ENCODE measurements around the gene ZFPL1. TPM values are rescaled to one million over a fixed set of nuclear protein-coding genes. Genes with fewer than 3 reads are reported as not detected.
A peak's percentile ranks its signal among the peaks of the same experiment; 100 is the strongest.

The ZFPL1 gene
- total RNA-seq, 8 experiments from 2014 or later: 33.2 to 95.4 (median 41.7) TPM

DNA sequence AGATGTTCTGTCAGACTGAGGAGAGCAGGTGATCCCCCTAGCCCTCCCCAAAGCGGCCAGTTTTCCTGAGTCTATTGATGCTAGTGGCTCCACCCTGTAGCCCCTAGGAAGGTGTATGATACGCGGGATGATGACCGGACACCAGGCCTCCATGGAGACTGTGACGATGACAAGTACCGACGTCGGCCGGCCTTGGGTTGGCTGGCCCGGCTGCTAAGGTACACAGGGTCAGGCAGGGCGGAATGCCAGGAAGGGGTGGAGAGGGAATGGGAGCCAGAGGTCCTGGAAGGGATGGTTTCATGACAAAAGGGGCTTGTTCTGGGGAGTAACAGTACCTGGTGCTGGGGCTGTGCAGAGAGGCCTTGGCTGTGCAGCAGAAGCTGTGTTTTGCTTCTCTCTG is 3.2 kb downstream of the ZFPL1 start:
- in situ Hi-C loops (cut with MboI; ENCODE audit: low pct_unique_long_range_greater_than_20kb in 2 of 9, low sequenced_read_pairs in 9 of 9, unreplicated experiment in 9 of 9): no loop called here
- ATAC-seq (replicated peaks in 6 of 8): no peak
- WGBS, 10 experiments: 80 to 100% (median 93%) methylated on average over 1 to 3 of the region's 11 CpGs; no CpG with 5 or more reads in 7 of the 10 experiments
- Histone ChIP-seq H3K27ac (no peak overlapping the region), H3K4me1 (replicated peaks in 1 of 2) (peaks cover 8% of the 10 kb centered on the region in 2 donors), H3K4me3 (no peak overlapping the region)

DNA sequence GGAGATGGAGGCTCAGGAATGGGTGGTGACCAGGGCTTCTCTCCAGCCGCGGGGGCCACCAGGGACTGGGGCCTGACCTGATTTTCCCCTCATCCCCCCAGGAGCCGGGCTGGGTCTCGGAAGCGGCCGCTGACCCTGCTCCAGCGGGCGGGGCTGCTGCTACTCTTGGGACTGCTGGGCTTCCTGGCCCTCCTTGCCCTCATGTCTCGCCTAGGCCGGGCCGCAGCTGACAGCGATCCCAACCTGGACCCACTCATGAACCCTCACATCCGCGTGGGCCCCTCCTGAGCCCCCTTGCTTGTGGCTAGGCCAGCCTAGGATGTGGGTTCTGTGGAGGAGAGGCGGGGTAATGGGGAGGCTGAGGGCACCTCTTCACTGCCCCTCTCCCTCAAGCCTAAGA is 3.8 kb downstream of the ZFPL1 start:
- WGBS, 10 experiments: 73 to 100% (median 100%) methylated on average over 1 to 6 of the region's 15 CpGs; no CpG with 5 or more reads in 5 of the 10 experiments
- Histone ChIP-seq H3K27ac (no peak overlapping the region), H3K4me1 (replicated peaks in 1 of 2) (peaks cover 8% of the 10 kb centered on the region in 2 donors), H3K4me3 (no peak overlapping the region)
- no peak for ATAC-seq (replicated peaks in 6 of 8)
- in situ Hi-C loops (cut with MboI; ENCODE audit: low pct_unique_long_range_greater_than_20kb in 2 of 9, low sequenced_read_pairs in 9 of 9, unreplicated experiment in 9 of 9): no loop called here

DNA sequence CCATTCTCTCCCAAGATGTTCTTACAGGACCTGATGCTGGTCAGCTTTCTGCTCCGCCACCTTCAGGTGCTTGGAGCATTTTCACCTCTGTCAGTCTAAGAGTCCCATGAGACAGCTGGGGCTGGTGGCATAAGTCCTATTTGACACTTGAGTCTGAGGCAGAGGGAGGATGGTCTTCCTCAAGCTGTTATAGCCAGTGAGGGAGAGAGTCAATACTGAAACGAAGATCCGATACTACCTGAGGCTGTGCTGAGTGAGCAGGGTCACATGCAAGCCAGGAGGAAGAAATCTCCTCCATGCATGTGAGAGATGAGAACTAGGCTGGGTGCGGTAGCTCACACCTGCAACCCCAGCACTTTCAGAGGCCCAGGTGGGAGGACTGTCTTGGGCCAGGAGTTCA is 5.6 kb downstream of the ZFPL1 start:
- WGBS, 10 experiments: 50 to 100% (median 96%) methylated on average over 1 to 3 of the region's 4 CpGs; no CpG with 5 or more reads in 5 of the 10 experiments
- in situ Hi-C loops (cut with MboI; ENCODE audit: low pct_unique_long_range_greater_than_20kb in 2 of 9, low sequenced_read_pairs in 9 of 9, unreplicated experiment in 9 of 9): no loop called here
- Histone ChIP-seq H3K27ac (no peak overlapping the region), H3K4me1 (replicated peaks in 1 of 2) (peaks cover 8% of the 10 kb centered on the region in 2 donors), H3K4me3 (no peak overlapping the region)
- no peak for ATAC-seq (replicated peaks in 6 of 8)

- WGBS, 10 experiments: 78 to 100% (median 95%) methylated on average over 1 to 3 of the region's 4 CpGs; no CpG with 5 or more reads in 3 of the 10 experiments
- no peak overlapping the region for H3K4me3 ChIP-seq
- in situ Hi-C loops (cut with MboI; ENCODE audit: low pct_unique_long_range_greater_than_20kb in 2 of 9, low sequenced_read_pairs in 9 of 9, unreplicated experiment in 9 of 9): no loop called here
- H3K4me1 ChIP-seq (replicated peaks in 1 of 2): peaks cover 0 to under 1% of the 10 kb centered on the region in 2 donors
- no peak for ATAC-seq (replicated peaks in 6 of 8)
- H3K27ac ChIP-seq: no peak overlapping the region
These were observed 6.6 kb downstream of the ZFPL1 start for GRCh38 chr11:65090628-65091027.

- ATAC-seq (replicated peaks in 6 of 8): no peak
- H3K27ac ChIP-seq: peak overlapping the region in 1 of 2 donors; percentile 99
- H3K4me1 ChIP-seq (replicated peaks in 1 of 2): peaks cover 7 to 8% of the 10 kb centered on the region in 2 donors
- WGBS, 10 experiments: 77 to 100% (median 94%) methylated on average over 1 to 9 of the region's 22 CpGs; no CpG with 5 or more reads in 4 of the 10 experiments
- peak overlapping the region in 2 of 5 donors; percentile 90 to 99 for H3K4me3 ChIP-seq
- in situ Hi-C loops (cut with MboI; ENCODE audit: low pct_unique_long_range_greater_than_20kb in 2 of 9, low sequenced_read_pairs in 9 of 9, unreplicated experiment in 9 of 9): no loop called here
These were observed 11.4 kb downstream of the ZFPL1 start for GRCh38 chr11:65095427-65095826.

DNA sequence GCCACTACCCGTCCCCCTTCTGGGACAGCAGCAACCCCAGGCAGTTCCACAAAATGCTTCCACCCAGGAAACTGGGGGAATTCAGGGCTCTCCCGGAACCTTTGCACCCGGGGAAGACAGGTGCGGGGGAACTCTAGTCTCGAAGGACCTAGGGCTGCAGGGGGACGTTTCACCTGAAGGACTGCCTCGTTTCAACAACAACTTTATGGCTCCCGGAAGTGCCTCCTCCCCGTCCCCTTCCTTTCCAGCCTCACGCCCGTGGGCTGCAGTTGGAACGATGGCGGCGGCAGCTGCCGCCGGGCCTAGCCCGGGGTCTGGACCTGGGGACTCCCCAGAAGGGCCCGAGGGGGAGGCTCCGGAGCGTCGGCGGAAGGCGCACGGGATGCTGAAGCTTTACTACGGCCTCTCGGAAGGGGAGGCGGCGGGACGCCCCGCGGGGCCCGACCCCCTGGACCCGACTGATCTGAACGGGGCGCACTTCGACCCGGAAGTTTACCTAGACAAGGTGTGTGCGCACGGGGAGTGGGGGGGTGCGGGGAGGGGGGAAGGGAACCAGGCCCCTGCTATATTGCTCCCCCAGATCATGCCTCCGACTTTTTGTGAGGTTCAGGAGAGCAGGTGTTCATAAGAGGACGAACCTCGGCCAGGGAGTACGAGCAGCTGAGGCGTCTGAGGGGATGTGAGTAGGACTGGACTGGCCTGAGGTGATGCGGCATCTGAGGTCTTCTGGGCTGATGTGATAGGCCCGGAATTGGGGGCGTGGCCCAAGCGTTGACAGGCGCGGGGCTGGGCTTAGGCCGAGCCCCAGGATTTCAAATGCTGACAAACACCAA is 12.2 kb downstream of the ZFPL1 start, which contains the start of gene VPS51:
VPS51 (plus strand) TSS at position 241 of the 833 bp plus-strand sequence; CDS start at position 278, 37 bp downstream.
- Histone ChIP-seq H3K4me3 (peak within 1 kb of the TSS; percentile 79 to 99 (median 89)), H3K4me1 (replicated peaks in 1 of 2) (peaks cover 7 to 8% of the 10 kb centered on the region in 2 donors), H3K27ac (peak within 1 kb of the TSS; percentile 95 to 99)
- ATAC-seq (replicated peaks in 6 of 8): peak; percentile 94 to 97 (median 96)
- 0 to 33% (median 0%) methylated on average over 1 to 4 of the region's 52 CpGs; no CpG with 5 or more reads in 7 of the 10 experiments for WGBS, 10 experiments
- in situ Hi-C loops (cut with MboI; ENCODE audit: low pct_unique_long_range_greater_than_20kb in 2 of 9, low sequenced_read_pairs in 9 of 9, unreplicated experiment in 9 of 9): no loop called here

DNA sequence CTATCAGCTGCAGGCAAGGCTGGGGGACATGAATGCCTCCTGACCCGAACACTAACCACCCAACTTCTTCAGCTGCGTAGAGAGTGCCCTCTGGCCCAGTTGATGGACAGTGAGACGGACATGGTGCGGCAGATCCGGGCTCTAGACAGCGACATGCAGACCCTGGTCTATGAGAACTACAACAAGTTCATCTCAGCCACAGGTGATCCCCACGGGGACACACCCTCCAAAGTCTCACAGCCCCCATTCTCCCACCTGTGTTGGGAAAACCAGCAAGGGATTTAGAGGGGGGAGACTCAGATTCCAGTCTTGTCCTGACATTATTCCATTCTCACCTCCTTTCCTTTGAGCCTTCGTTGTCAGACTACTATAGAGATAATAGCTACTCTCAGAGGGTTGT is 12.9 kb downstream of the ZFPL1 start:
- peak overlapping the region; percentile 95 to 99 for H3K27ac ChIP-seq
- ATAC-seq (replicated peaks in 6 of 8): peak in 2 of 8 experiments; percentile 3 to 9
- WGBS, 10 experiments: 0 to 75% (median 53%) methylated on average over 1 to 6 of the region's 8 CpGs; no CpG with 5 or more reads in 4 of the 10 experiments
- peaks cover 7 to 8% of the 10 kb centered on the region in 2 donors for H3K4me1 ChIP-seq (replicated peaks in 1 of 2)
- in situ Hi-C loops (cut with MboI; ENCODE audit: low pct_unique_long_range_greater_than_20kb in 2 of 9, low sequenced_read_pairs in 9 of 9, unreplicated experiment in 9 of 9): no loop called here
- peak overlapping the region; percentile 79 to 99 (median 89) for H3K4me3 ChIP-seq

GRCh38 chr11:65100674-65101350 is 16.8 kb downstream of the ZFPL1 start:
- Histone ChIP-seq H3K4me1 (replicated peaks in 1 of 2) (peaks cover 6 to 7% of the 10 kb centered on the region in 2 donors), H3K4me3 (no peak overlapping the region), H3K27ac (no peak overlapping the region)
- in situ Hi-C loops (cut with MboI; ENCODE audit: low pct_unique_long_range_greater_than_20kb in 2 of 9, low sequenced_read_pairs in 9 of 9, unreplicated experiment in 9 of 9): no loop called here
- no peak for ATAC-seq (replicated peaks in 6 of 8)
- 79 to 95% (median 83%) methylated on average over 3 to 6 of the region's 6 CpGs; no CpG with 5 or more reads in 1 of the 10 experiments for WGBS, 10 experiments

DNA sequence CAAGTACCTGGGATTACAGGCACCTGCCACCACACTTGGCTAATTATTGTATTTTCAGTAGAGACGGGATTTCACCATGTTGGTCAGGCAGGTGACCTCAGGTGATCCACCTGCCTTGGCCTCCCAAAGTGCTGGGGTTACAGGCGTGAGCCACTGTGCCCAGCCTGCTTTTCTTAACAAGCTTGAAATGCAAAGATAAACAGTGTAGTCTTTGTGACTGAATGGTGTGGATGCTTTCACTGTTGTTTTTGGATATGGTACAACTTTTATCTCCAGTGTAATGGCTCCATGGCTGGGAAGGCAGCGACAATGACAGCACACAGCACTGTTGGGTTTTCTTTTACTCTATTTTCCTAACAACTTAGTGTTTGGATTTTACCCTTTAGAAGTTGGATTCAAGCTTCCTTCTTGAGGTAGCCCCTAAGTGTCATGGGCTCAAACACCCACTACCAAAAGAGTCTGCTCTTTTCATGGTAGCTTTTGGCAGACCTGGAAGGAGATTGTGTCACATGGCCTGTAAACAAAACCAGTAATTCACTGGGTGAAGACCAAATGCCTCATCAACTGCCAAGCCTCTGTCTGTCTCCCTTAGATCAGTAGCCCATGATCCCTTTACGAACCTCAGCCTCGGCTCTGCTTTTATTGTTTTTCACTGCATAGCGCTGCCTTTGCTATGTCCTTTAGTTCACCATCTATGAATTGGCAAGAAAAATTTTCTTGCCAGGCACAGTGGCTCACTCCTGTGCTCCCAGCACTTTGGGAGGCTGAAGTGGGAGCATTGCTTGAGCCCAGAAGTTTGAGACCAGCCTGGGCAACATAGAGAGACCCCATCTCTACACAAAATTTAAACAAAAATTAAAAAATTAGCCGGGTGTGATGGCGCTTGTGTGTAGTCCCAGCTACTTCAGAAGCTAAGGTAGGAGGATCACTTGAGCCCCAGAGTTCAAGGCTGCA is 18.4 kb downstream of the ZFPL1 start:
- WGBS, 10 experiments: 80 to 100% (median 98%) methylated on average over 1 to 6 of the region's 8 CpGs
- Histone ChIP-seq H3K4me3 (no peak overlapping the region), H3K4me1 (replicated peaks in 1 of 2) (peaks cover 0 to 1% of the 10 kb centered on the region in 2 donors), H3K27ac (no peak overlapping the region)
- in situ Hi-C loops (cut with MboI; ENCODE audit: low pct_unique_long_range_greater_than_20kb in 2 of 9, low sequenced_read_pairs in 9 of 9, unreplicated experiment in 9 of 9): no loop called here
- peak in 1 of 8 experiments; percentile 75 for ATAC-seq (replicated peaks in 6 of 8)

DNA sequence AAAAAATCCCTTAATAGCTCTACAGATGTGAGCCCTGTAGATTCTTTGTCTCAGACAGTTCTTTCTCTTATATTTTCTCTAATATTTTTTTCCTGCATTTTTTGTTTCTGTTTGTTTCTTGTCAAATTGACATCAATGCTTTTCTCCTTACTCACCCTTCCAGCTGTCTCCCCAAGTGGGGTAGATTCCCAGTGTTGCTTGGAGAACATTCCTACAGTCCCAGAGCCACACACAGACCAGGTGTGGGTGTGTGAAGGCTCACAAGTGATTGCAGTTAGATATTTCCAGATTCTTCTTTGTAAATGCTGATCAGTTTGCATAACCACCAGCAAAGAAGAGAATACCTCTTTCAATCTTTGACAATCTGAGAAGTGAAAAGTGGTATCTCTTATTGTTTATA is 19.5 kb downstream of the ZFPL1 start:
- no peak for ATAC-seq (replicated peaks in 6 of 8)

DNA sequence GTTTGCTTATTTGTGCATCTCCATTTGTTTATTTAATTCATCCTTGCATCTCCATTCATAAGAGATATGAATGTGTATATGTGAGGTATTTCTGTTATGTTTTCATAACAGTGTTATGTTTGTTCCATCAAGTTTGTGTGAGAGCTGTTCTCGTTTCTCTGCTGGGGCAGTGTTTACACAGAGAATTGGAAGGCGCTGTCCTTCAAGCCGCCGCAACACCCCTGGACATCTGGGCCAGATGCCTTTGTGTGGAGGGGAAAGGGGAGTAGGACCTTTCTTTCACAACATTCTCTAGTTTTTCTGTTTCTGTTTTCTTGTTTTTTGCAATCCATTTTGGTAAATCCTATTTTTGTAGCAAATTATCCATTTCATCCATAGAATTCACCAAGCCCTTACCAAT is 20.6 kb downstream of the ZFPL1 start:
- ATAC-seq (replicated peaks in 6 of 8): peak in 1 of 8 experiments; percentile 30
- Histone ChIP-seq H3K27ac (no peak overlapping the region), H3K4me3 (no peak overlapping the region), H3K4me1 (replicated peaks in 1 of 2) (no peaks in the 10 kb centered on the region)
- in situ Hi-C loops (cut with MboI; ENCODE audit: low pct_unique_long_range_greater_than_20kb in 2 of 9, low sequenced_read_pairs in 9 of 9, unreplicated experiment in 9 of 9): no loop called here
- WGBS, 10 experiments: 50 to 100% (median 87%) methylated on average over 1 to 4 of the region's 4 CpGs

More for the DNA sequence above, 19.5 kb downstream of the ZFPL1 start:
- H3K27ac ChIP-seq: no peak overlapping the region
- in situ Hi-C loops (cut with MboI; ENCODE audit: low pct_unique_long_range_greater_than_20kb in 2 of 9, low sequenced_read_pairs in 9 of 9, unreplicated experiment in 9 of 9): no loop called here
- no peak overlapping the region for H3K4me3 ChIP-seq
- H3K4me1 ChIP-seq (replicated peaks in 1 of 2): no peaks in the 10 kb centered on the region

- no peak overlapping the region for H3K4me3 ChIP-seq
- WGBS, 10 experiments: 68 to 98% (median 93%) methylated on average over 3 to 6 of the region's 15 CpGs; no CpG with 5 or more reads in 5 of the 10 experiments
- no peak overlapping the region for H3K27ac ChIP-seq
- H3K4me1 ChIP-seq (replicated peaks in 1 of 2): peaks cover 8 to 10% of the 10 kb centered on the region in 2 donors
- in situ Hi-C loops (cut with MboI; ENCODE audit: low pct_unique_long_range_greater_than_20kb in 2 of 9, low sequenced_read_pairs in 9 of 9, unreplicated experiment in 9 of 9): no loop called here
- no peak for ATAC-seq (replicated peaks in 6 of 8)
These were observed 23.1 kb downstream of the ZFPL1 start for GRCh38 chr11:65107078-65107477.

All from motor neuron (in vitro differentiated cells).